Sigmoid colon (tissue), 4 donors: ENCODE data around the gene PDE1A.

Experiments used
- EP300 ChIP-seq, 4 donors: sonication (generic); formaldehyde crosslinking; IDR thresholded peaks; one replicate each; pipeline ENCODE4 v1.6.1; 2017; ENCODE audit warnings: antibody characterized with exemption in 4 of 4
- POLR2A ChIP-seq, 2 donors: fragments of 450-650 bp; IDR thresholded peaks; one replicate each; pipeline ENCODE4 v1.6.1; 2016; ENCODE audit warnings: antibody characterized with exemption in 2 of 2, mild to moderate bottlenecking in 2 of 2, moderate library complexity in 2 of 2
- POLR2AphosphoS5 ChIP-seq, 4 donors: sonication (generic); formaldehyde crosslinking; IDR thresholded peaks; one replicate each; pipeline ENCODE4 v1.6.1; 2017; ENCODE audit warnings: antibody characterized with exemption in 4 of 4
- TF ChIP-seq, protein P1 (sequence below), 4 experiments: fragments of 450-650 bp in 3 of 4; fragments of 200-600 bp in 1 of 4; IDR thresholded peaks; one replicate each; pipeline ENCODE4 v1.5.1; 2016 to 2019; ENCODE audit warnings: antibody characterized with exemption in 4 of 4, mild to moderate bottlenecking in 3 of 4, moderate library complexity in 2 of 4

DNA sequence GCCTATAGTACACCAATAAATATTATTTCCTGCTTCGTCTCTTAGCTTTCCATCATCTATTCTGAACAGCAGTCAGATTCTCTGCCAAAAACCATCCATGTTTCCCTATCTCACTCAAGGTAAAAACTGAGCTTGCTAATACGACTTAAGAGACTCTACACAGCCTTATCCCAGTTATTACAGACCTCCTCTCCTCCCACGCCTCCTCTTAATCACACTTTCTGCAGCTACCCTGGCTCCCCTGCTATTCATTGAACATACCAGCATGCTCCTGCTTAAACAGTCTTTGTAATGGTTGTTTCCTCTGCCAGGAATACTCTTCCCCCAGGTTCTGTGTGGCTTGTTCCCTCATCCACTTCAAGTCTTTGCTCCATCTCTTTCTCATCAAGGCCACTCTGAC lies 81.5 kb downstream of the PDE1A start:
- no peak for TF ChIP-seq POLR2AphosphoS5 (IDR thresholded peaks at IDR 0.05)
- TF ChIP-seq, protein P1, sequence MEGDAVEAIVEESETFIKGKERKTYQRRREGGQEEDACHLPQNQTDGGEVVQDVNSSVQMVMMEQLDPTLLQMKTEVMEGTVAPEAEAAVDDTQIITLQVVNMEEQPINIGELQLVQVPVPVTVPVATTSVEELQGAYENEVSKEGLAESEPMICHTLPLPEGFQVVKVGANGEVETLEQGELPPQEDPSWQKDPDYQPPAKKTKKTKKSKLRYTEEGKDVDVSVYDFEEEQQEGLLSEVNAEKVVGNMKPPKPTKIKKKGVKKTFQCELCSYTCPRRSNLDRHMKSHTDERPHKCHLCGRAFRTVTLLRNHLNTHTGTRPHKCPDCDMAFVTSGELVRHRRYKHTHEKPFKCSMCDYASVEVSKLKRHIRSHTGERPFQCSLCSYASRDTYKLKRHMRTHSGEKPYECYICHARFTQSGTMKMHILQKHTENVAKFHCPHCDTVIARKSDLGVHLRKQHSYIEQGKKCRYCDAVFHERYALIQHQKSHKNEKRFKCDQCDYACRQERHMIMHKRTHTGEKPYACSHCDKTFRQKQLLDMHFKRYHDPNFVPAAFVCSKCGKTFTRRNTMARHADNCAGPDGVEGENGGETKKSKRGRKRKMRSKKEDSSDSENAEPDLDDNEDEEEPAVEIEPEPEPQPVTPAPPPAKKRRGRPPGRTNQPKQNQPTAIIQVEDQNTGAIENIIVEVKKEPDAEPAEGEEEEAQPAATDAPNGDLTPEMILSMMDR (IDR thresholded peaks at IDR 0.05): no peak
- no peak for TF ChIP-seq POLR2A (IDR thresholded peaks at IDR 0.05)
- TF ChIP-seq EP300 (IDR thresholded peaks at IDR 0.05): no peak
